ENCODE measurements around the gene POP4. TPM values are rescaled to one million over a fixed set of nuclear protein-coding genes. Genes with fewer than 3 reads are reported as not detected.

The POP4 gene
- total RNA-seq, 1 donor from 2014 or later = 37.7 TPM

DNA sequence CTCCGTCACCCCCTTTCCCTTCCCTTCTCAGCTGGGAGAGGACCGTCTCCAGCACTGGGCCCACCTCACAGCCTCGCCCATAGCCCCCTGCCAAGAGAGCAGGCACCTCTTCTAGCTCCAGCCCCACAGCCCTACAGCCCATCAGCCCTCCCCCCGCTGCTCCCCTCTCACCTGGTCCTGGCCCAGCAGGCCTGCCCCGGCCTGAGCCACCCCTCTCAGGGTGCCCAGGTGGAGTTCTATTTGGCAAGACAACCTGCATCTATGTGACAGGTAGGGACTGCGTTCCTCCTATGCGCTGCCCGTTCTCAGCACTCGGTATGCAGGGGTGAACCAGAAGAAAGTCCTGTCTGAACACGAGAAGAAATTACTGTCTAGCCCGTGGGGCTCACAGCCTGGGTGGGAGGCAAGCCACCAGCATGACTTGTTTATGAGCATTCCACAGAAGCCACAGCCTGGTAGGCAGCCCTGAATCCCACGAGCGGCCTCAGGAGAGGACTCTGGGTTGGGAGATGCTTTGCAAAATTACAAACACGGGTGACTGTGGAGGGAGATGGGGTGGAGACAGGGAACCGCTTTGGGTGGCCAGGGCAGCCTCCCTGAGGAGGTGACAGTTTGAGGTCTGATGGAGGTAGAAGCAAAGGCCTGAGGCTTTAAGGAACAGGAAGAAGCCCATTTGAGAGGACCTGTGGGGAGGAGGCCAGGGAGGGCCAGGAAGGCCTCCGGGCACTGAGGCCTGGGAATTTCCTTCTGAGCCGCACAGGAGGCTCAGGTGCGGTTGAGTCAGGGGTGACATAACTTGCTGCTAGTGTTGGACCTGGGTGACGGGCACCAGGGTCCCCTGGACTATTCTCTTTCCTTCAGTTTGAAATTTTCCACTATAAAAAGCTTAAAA, 58.0 kb downstream of the POP4 start:
- no peak for DNase-seq

DNA sequence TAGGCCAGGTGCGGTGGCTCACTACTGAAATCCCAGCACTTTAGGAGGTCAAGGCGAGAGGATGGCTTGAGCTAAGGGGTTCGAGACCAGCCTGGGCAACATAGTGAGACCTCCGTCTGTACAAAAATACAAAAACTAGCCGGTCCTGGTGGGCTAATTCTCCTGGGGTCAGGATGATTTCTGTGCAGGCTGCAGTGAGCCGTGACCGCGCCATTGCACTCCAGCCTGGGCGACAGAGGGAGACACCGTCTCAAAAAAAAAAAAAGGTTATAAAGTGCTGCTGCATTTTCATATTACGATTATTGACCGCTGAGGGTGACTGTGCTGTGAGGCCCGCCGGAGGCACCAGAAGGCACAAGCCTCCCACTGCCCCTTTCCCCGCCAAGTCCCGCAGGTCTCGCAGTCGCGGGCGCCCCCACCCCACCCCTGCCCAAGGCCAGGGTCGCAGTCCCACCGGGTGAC, 58.7 kb downstream of the POP4 start:
- no peak for DNase-seq

GRCh38 chr19:29665215-29665825, 59.2 kb downstream of the POP4 start, which contains the start of gene PLEKHF1:
Gene PLEKHF1 (plus strand): TSS chr19:29665461. CDS start chr19:29673840, 8,379 bp downstream.
- DNase-seq = peak; percentile 89

GRCh38 chr19:29665826-29666577, 59.9 kb downstream of the POP4 start:
- DNase-seq = no peak

Other genes starting within 250 kb of the POP4 start
- gene VSTM2B, start 80.3 kb upstream of the POP4 start, total RNA-seq = 12.3 TPM
- gene PLEKHF1, start 59.2 kb downstream of the POP4 start, total RNA-seq = 1.9 TPM
- gene C19orf12, start 109.0 kb downstream of the POP4 start, total RNA-seq = 40.2 TPM
- gene CCNE1, start 205.7 kb downstream of the POP4 start, total RNA-seq = 1.1 TPM

All from occipital lobe (tissue), 2 donors.